Measurements from ENCODE around the gene RBM20.

The RBM20 gene

GRCh38 chr10:110847374-110847773 is 203.2 kb downstream of the RBM20 start:
- Mint-ChIP-seq H3K4me1 (peaks cover 45% of the 10 kb centered on the region), H3K4me3 (peak overlapping the region in 2 of 3 experiments; percentile 0 to 4), H3K27me3 (ENCODE audit: low read depth) (no peaks in the 10 kb centered on the region), H3K9me3 (no peaks in the 10 kb centered on the region), H3K36me3 (ENCODE audit: low read depth) (no peaks in the 10 kb centered on the region), H3K27ac (peak overlapping the region; percentile 76 to 95 (median 89))
- TF ChIP-seq CTCF (IDR thresholded peaks at IDR 0.05; ENCODE audit: unreplicated experiment in 3 of 3), result no peak

DNA sequence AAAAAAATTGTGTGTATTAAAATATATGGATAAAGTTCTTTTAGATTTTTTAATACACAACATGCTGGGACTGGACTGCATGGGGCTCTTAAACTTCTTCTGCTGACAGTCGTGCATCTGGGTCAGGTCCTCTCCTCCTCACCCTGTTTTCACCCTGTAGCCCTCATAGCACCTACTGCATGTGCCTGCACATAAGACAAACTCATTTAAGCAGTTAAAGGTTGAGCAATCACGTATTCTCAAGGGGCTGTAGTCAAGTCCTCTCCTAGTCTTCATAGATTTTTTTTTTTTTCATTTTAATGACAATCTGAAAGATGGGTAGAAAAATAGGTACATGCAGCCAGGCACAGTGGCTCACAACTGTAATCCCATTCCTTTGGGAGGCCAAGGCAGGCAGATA is 204.0 kb downstream of the RBM20 start:
- peaks cover 37% of the 10 kb centered on the region for H3K4me1 Mint-ChIP-seq
- H3K4me3 Mint-ChIP-seq, result no peak overlapping the region
- no peaks in the 10 kb centered on the region for H3K9me3 Mint-ChIP-seq
- TF ChIP-seq CTCF (IDR thresholded peaks at IDR 0.05; ENCODE audit: unreplicated experiment in 3 of 3), result no peak
- H3K36me3 Mint-ChIP-seq (ENCODE audit: low read depth), result no peaks in the 10 kb centered on the region
- peak overlapping the region; percentile 57 to 95 (median 77) for H3K27ac Mint-ChIP-seq
- H3K27me3 Mint-ChIP-seq (ENCODE audit: low read depth), result no peaks in the 10 kb centered on the region

GRCh38 chr10:110850099-110850498 is 206.0 kb downstream of the RBM20 start:
- no peak for TF ChIP-seq CTCF (IDR thresholded peaks at IDR 0.05; ENCODE audit: unreplicated experiment in 3 of 3)
- Mint-ChIP-seq H3K27me3 (ENCODE audit: low read depth) (no peaks in the 10 kb centered on the region), H3K4me3 (no peak overlapping the region), H3K4me1 (peaks cover 32% of the 10 kb centered on the region), H3K9me3 (no peaks in the 10 kb centered on the region), H3K27ac (no peak overlapping the region), H3K36me3 (ENCODE audit: low read depth) (no peaks in the 10 kb centered on the region)

DNA sequence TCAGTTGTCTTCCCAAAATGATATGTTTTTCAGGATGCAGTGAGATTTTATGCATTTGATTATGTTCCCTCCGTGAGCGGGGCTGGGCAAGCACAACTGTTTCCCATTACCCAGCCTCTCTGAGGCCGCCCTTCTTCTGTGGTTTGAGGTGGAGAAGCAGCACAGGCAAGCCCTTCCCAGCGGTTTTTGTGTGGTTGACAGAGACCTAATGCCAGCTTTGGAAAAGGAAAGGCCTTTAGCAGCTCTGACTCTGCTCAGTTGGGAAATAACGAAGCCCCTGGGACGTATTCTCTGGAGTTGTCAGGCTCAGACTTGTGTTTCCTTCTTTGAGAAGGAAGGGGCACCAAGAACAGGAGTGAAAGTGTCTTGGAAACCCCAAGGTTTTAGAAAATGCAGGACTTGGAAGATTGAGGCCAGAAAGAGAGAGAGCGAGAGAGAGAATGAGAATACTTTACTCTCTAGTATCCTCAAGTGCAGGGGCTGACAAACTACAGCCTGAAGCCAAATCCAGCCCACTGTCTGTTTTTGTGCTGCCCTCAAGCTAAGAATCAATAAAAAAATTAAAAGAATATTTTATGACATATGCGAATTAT is 207.0 kb downstream of the RBM20 start:
- Mint-ChIP-seq H3K36me3 (ENCODE audit: low read depth) (no peaks in the 10 kb centered on the region), H3K9me3 (no peaks in the 10 kb centered on the region), H3K27me3 (ENCODE audit: low read depth) (no peaks in the 10 kb centered on the region), H3K4me1 (peaks cover 24% of the 10 kb centered on the region), H3K27ac (peak overlapping the region in 2 of 3 experiments; percentile 19 to 31), H3K4me3 (no peak overlapping the region)
- TF ChIP-seq CTCF (IDR thresholded peaks at IDR 0.05; ENCODE audit: unreplicated experiment in 3 of 3), result no peak

GRCh38 chr10:110852255-110852896 is 208.2 kb downstream of the RBM20 start:
- no peaks in the 10 kb centered on the region for H3K27me3 Mint-ChIP-seq (ENCODE audit: low read depth)
- H3K4me3 Mint-ChIP-seq, result no peak overlapping the region
- TF ChIP-seq CTCF (IDR thresholded peaks at IDR 0.05; ENCODE audit: unreplicated experiment in 3 of 3), result no peak
- no peaks in the 10 kb centered on the region for H3K9me3 Mint-ChIP-seq
- H3K36me3 Mint-ChIP-seq (ENCODE audit: low read depth), result no peaks in the 10 kb centered on the region
- H3K27ac Mint-ChIP-seq, result no peak overlapping the region
- H3K4me1 Mint-ChIP-seq, result peaks cover 14% of the 10 kb centered on the region

DNA sequence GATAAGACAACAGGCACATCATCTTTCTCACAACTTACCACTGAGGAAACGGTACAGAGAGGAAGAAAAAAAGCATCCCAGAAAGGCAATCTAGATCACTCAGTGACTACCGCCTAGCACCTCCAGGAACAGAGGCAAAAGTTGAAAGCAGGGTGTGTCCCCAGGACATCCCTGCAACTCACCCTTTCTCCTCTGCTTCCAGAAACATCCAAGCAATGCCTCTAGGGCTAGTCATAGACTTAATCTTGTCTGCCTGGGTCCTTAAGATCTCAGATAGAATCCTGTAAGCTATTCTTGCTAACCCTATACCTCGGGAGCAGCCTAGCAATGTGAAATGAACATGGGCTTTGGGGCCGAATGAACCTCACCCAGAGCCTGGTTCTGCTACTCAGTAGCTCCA is 208.8 kb downstream of the RBM20 start:
- Mint-ChIP-seq H3K27me3 (ENCODE audit: low read depth) (no peaks in the 10 kb centered on the region), H3K9me3 (no peaks in the 10 kb centered on the region), H3K4me1 (peaks cover 15% of the 10 kb centered on the region), H3K27ac (no peak overlapping the region), H3K36me3 (ENCODE audit: low read depth) (no peaks in the 10 kb centered on the region), H3K4me3 (no peak overlapping the region)
- no peak for TF ChIP-seq CTCF (IDR thresholded peaks at IDR 0.05; ENCODE audit: unreplicated experiment in 3 of 3)
